Measurements from ENCODE around the gene PDK4. TPM values are rescaled to one million over a fixed set of nuclear protein-coding genes. Genes with fewer than 3 reads are reported as not detected.

Gene PDK4
- total RNA-seq, 1 donor from 2014 or later: 0.53 TPM

DNA sequence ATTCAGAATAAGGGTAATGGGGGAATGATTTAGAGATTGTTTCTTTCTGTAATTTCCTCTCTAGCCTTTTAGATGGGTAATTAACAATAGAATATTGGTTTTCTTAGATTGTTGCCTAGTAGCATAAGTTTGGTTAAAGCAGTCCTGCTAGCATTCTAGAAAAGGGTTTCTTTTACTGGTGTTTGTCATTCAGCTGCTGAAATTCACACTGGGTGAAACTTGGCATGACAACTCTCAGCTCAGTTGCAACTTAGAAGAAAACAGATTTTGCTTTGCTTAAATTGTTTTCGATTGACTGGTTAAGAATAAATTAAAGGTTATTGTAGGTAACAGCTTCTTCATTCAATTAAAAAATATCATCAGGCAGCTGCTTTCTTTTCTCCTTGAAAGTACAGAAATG, 25.1 kb upstream of the PDK4 start:
- CTCF ChIA-PET: no interaction called here

DNA sequence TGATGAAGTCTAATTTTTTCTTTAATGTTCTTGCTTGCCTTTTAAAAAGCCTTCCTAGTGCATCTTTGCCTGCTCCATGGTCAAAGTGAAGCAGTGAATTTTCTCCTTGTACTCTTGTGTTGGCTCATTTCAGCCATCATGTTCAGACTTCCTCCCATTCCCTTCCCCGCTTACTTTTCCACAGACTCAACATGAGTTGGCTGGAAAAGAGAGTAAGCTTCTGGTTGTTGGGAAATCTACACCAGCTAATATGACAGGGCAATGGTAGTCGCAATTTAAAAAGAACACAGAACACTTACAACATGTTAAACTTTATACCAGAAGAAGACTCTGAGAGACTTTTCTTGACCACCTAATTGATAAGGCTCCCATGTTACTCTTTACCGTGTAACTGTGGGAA, 24.3 kb upstream of the PDK4 start:
- no peak for ATAC-seq (ENCODE audit: low read depth)
- intact Hi-C loops (cut with micrococcal nuclease): no loop called here
- TF ChIP-seq, protein P1, sequence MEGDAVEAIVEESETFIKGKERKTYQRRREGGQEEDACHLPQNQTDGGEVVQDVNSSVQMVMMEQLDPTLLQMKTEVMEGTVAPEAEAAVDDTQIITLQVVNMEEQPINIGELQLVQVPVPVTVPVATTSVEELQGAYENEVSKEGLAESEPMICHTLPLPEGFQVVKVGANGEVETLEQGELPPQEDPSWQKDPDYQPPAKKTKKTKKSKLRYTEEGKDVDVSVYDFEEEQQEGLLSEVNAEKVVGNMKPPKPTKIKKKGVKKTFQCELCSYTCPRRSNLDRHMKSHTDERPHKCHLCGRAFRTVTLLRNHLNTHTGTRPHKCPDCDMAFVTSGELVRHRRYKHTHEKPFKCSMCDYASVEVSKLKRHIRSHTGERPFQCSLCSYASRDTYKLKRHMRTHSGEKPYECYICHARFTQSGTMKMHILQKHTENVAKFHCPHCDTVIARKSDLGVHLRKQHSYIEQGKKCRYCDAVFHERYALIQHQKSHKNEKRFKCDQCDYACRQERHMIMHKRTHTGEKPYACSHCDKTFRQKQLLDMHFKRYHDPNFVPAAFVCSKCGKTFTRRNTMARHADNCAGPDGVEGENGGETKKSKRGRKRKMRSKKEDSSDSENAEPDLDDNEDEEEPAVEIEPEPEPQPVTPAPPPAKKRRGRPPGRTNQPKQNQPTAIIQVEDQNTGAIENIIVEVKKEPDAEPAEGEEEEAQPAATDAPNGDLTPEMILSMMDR (IDR thresholded peaks at IDR 0.05): no peak
- no peaks in the 10 kb centered on the region for H3K36me3 Mint-ChIP-seq (ENCODE audit: low read depth)
- no peak overlapping the region for H3K27ac Mint-ChIP-seq
- POLR2A ChIA-PET: no interaction called here
- H3K27me3 Mint-ChIP-seq: peaks cover 3% of the 10 kb centered on the region
- H3K9me3 Mint-ChIP-seq: peaks cover under 1% of the 10 kb centered on the region
- no peaks in the 10 kb centered on the region for H3K4me1 Mint-ChIP-seq
- CTCF ChIA-PET: no interaction called here
- DNase-seq: no peak
- H3K4me3 Mint-ChIP-seq: no peak overlapping the region

More for the DNA sequence above, 25.1 kb upstream of the PDK4 start:
- intact Hi-C loops (cut with micrococcal nuclease): no loop called here
- Mint-ChIP-seq H3K36me3 (ENCODE audit: low read depth) (no peaks in the 10 kb centered on the region), H3K27me3 (peaks cover 3% of the 10 kb centered on the region), H3K9me3 (no peaks in the 10 kb centered on the region), H3K27ac (no peak overlapping the region), H3K4me3 (no peak overlapping the region), H3K4me1 (no peaks in the 10 kb centered on the region)
- ATAC-seq (ENCODE audit: low read depth) (no peak), DNase-seq (no peak)
- POLR2A ChIA-PET: no interaction called here
- TF ChIP-seq, protein P1 (IDR thresholded peaks at IDR 0.05): no peak

DNA sequence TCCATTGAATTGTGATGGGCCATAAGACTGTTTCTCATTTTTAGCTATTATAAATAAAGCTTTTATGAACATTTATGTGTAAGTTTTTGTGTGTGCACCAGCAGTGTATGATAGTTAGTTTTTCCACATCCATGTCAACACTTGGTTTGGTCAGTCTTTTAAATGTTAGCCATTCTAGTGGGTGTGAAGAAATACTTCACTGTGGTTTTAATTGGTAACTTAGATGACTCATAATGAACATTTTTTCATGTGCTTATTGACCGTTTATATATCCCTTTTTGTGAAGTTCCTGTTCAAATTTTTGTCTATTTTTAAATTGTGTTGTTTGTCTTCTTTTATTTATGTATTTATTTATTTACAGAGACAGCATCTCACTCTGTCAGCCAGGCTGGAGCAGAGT, 23.6 kb upstream of the PDK4 start:
- H3K27me3 Mint-ChIP-seq: peaks cover 7% of the 10 kb centered on the region
- no peaks in the 10 kb centered on the region for H3K4me1 Mint-ChIP-seq
- intact Hi-C loops (cut with micrococcal nuclease): no loop called here
- ChIA-PET POLR2A (no interaction called here), CTCF (no interaction called here)
- no peak overlapping the region for H3K4me3 Mint-ChIP-seq
- ATAC-seq (ENCODE audit: low read depth): no peak
- no peak for DNase-seq
- H3K9me3 Mint-ChIP-seq: peaks cover 7% of the 10 kb centered on the region
- H3K27ac Mint-ChIP-seq: no peak overlapping the region
- TF ChIP-seq, protein P1 (IDR thresholded peaks at IDR 0.05): no peak
- H3K36me3 Mint-ChIP-seq (ENCODE audit: low read depth): peaks cover 3% of the 10 kb centered on the region

DNA sequence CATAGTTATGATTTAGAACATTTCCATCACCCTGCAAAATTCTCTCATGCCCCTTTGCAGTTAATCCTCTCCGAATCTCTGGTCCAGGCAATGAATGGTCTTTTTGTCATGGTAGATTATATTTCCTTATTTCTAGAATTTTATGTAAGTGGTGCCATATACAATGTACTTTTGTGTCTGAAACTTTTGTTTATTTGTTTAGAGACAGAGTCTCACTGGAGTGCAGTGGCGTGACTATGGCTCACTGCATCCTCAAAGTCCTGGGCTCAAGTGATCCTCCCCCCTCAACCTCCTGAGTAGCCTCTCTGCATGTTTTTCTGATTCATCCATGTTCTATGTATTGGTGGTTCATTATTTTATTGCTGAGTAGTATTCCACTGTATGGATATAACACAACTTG, 23.2 kb upstream of the PDK4 start:
- ChIA-PET POLR2A (no interaction called here), CTCF (no interaction called here)
- no peak for DNase-seq
- H3K27ac Mint-ChIP-seq: no peak overlapping the region
- TF ChIP-seq, protein P1 (IDR thresholded peaks at IDR 0.05): no peak
- H3K36me3 Mint-ChIP-seq (ENCODE audit: low read depth): peaks cover 5% of the 10 kb centered on the region
- H3K9me3 Mint-ChIP-seq: peaks cover 10% of the 10 kb centered on the region
- intact Hi-C loops (cut with micrococcal nuclease): no loop called here
- no peaks in the 10 kb centered on the region for H3K4me1 Mint-ChIP-seq
- no peak for ATAC-seq (ENCODE audit: low read depth)
- no peak overlapping the region for H3K4me3 Mint-ChIP-seq
- peaks cover 7% of the 10 kb centered on the region for H3K27me3 Mint-ChIP-seq

DNA sequence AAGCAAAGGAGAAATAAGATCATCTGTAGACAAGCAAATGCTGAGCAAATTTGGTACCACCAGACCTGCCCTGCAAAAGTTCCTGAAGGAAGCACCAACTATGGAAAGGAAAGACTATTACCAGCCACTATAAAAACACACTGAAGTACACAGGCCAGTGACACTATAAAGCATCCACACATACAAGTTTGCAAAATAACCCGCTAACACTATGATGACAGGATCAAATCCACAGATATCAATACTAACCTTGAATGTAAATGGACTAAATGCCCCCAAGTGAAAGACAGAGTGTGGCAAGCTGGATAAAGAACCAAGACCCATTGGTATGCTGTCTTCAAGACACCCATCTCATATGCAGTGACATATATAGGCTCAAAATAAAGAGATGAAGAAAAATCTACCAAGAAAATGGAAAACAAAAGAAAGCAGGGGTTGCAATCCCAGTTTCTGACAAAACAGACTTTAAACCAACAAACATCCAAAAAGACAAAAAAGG, 18.2 kb upstream of the PDK4 start:
- H3K36me3 Mint-ChIP-seq (ENCODE audit: low read depth): peaks cover 11% of the 10 kb centered on the region
- intact Hi-C loops (cut with micrococcal nuclease): no loop called here
- ATAC-seq (ENCODE audit: low read depth): no peak
- DNase-seq: no peak
- peaks cover 16% of the 10 kb centered on the region for H3K9me3 Mint-ChIP-seq
- peaks cover 30% of the 10 kb centered on the region for H3K4me1 Mint-ChIP-seq
- no peak overlapping the region for H3K4me3 Mint-ChIP-seq
- ChIA-PET CTCF (no interaction called here), POLR2A (no interaction called here)
- peaks cover 4% of the 10 kb centered on the region for H3K27me3 Mint-ChIP-seq
- TF ChIP-seq, protein P1 (IDR thresholded peaks at IDR 0.05): no peak
- no peak overlapping the region for H3K27ac Mint-ChIP-seq

Data from activated B cell treated with CpG ODN at 0.5 μM for 24 hours (primary cell).